Measurements from ENCODE around the gene SPSB4. TPM values are rescaled to one million over a fixed set of nuclear protein-coding genes. Genes with fewer than 3 reads are reported as not detected.
A peak's percentile ranks its signal among the peaks of the same experiment; 100 is the strongest.

Gene SPSB4
- total RNA-seq, 1 donor from 2014 or later = 2.2 TPM

DNA sequence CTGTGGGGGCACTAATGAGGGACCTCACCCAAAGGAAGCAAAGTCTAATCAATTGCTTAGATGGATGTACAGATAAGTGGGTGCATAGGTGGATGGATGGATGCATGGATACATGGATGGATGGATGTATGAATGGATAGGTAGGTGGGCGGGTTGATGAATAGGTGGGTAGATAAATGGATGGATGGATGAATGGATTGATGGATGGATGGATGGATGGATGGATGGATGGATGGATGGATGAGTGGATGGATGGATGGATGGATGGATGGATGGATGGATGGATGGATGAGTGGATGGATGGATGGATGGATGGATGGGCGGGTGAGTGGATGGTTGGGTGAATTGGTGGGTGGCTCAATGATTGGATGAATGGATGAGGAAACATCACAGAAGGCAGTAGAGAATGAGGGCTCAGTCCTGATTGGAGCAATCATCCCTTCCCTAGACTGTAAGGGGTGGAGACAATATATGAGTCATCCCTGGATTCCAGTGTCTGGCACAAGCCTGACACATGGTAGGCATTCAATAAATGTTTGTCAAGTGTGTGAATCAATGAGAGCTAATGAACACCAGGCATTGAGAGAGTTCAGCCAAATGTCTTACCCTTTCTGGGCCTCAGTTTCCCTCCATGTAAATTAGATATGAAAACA is 140.1 kb downstream of the SPSB4 start:
- no peak for FAIRE-seq
- no peak for TF ChIP-seq CTCF (IDR thresholded peaks at IDR 0.05; ENCODE audit: insufficient read depth, low read depth, low read length)
- no peak for TF ChIP-seq EZH2 (IDR thresholded peaks at IDR 0.05; ENCODE audit: insufficient read depth, low read length)
- H3K27ac ChIP-seq (ENCODE audit: low read depth, low read length) = no peak overlapping the region

DNA sequence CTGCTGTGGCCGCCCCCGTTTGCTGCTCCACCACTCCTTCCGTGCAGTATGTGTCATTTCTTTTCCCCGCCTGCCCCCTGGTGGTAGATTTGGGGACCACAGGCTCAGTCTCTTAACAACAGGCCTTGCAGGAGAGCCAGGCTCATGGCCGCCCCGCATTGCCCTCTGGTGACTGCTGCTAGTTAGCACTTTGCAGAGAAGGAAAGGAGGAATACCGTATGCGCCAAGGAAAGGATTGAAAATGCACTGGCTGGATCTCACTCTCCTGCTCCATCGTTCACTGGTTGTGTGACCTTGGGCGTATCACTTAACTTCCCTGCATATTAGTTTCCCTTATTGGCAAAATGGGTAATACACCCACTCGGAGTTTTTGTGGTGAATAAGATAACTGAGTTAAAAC is 141.2 kb downstream of the SPSB4 start:
- no peaks in the 10 kb centered on the region for H4K20me1 ChIP-seq (ENCODE audit: insufficient read depth, low read length)
- DNase-seq (ENCODE audit: low read depth) (peak; percentile 72), FAIRE-seq (peak; percentile 84)
- H3K27ac Mint-ChIP-seq (ENCODE audit: unreplicated experiment) = no peak overlapping the region
- H3K27me3 ChIP-seq (ENCODE audit: insufficient read depth, low read length) = peaks cover 15% of the 10 kb centered on the region
- no peaks in the 10 kb centered on the region for H3K4me1 ChIP-seq (ENCODE audit: insufficient read depth, low read length)
- no peak overlapping the region for H2AFZ ChIP-seq (ENCODE audit: low read depth, low read length)
- H3K9me3 ChIP-seq (ENCODE audit: insufficient read depth, low read depth, low read length) = no peaks in the 10 kb centered on the region
- H3K4me3 Mint-ChIP-seq (ENCODE audit: unreplicated experiment) = no peak overlapping the region
- H3K36me3 ChIP-seq (ENCODE audit: insufficient read depth, low read length) = no peaks in the 10 kb centered on the region
- peaks cover 7% of the 10 kb centered on the region for H3K9me3 Mint-ChIP-seq (ENCODE audit: unreplicated experiment)
- TF ChIP-seq CTCF (IDR thresholded peaks at IDR 0.05; ENCODE audit: insufficient read depth, low read depth, low read length) (peak; percentile 99), EZH2 (IDR thresholded peaks at IDR 0.05; ENCODE audit: insufficient read depth, low read length) (no peak)
- H3K4me3 ChIP-seq (ENCODE audit: insufficient read depth, low read depth, low read length) = no peak overlapping the region
- peaks cover 22% of the 10 kb centered on the region for H3K27me3 Mint-ChIP-seq (ENCODE audit: low read depth, unreplicated experiment)
- H3K9ac ChIP-seq (ENCODE audit: low read length) = no peak overlapping the region
- H3K4me2 ChIP-seq (ENCODE audit: low read length) = no peak overlapping the region
- H3K4me1 Mint-ChIP-seq (ENCODE audit: low read depth, unreplicated experiment) = no peaks in the 10 kb centered on the region
- no peak overlapping the region for H3K27ac ChIP-seq (ENCODE audit: low read depth, low read length)
- no peaks in the 10 kb centered on the region for H3K36me3 Mint-ChIP-seq (ENCODE audit: low read depth, unreplicated experiment)
- no peaks in the 10 kb centered on the region for H3K79me2 ChIP-seq (ENCODE audit: insufficient read depth, low read length)

More for the DNA sequence above, 140.1 kb downstream of the SPSB4 start:
- Histone ChIP-seq H3K4me1 (ENCODE audit: insufficient read depth, low read length) (no peaks in the 10 kb centered on the region), H3K79me2 (ENCODE audit: insufficient read depth, low read length) (no peaks in the 10 kb centered on the region), H3K4me3 (ENCODE audit: insufficient read depth, low read depth, low read length) (no peak overlapping the region), H3K27me3 (ENCODE audit: insufficient read depth, low read length) (peaks cover 9% of the 10 kb centered on the region), H4K20me1 (ENCODE audit: insufficient read depth, low read length) (no peaks in the 10 kb centered on the region), H2AFZ (ENCODE audit: low read depth, low read length) (no peak overlapping the region), H3K36me3 (ENCODE audit: insufficient read depth, low read length) (no peaks in the 10 kb centered on the region), H3K9ac (ENCODE audit: low read length) (no peak overlapping the region), H3K4me2 (ENCODE audit: low read length) (no peak overlapping the region), H3K9me3 (ENCODE audit: insufficient read depth, low read depth, low read length) (no peaks in the 10 kb centered on the region)
- H3K27ac Mint-ChIP-seq (ENCODE audit: unreplicated experiment) = no peak overlapping the region
- H3K36me3 Mint-ChIP-seq (ENCODE audit: low read depth, unreplicated experiment) = no peaks in the 10 kb centered on the region
- H3K27me3 Mint-ChIP-seq (ENCODE audit: low read depth, unreplicated experiment) = peaks cover 24% of the 10 kb centered on the region
- H3K4me3 Mint-ChIP-seq (ENCODE audit: unreplicated experiment) = no peak overlapping the region
- H3K9me3 Mint-ChIP-seq (ENCODE audit: unreplicated experiment) = peaks cover 6% of the 10 kb centered on the region
- no peaks in the 10 kb centered on the region for H3K4me1 Mint-ChIP-seq (ENCODE audit: low read depth, unreplicated experiment)
- no peak for DNase-seq (ENCODE audit: low read depth)
